LNCaP clone FGC (cell line): ENCODE measurements around the gene SLC66A1.

Experiments
- DNase-seq: peaks from one replicate; pipeline ENCODE4 v3.0.0-alpha.2; 2011; ENCODE audit warnings: low read depth
- H3K4me3 ChIP-seq: 2 replicates; pipeline ENCODE4 v1.5.1; 2011; ENCODE audit warnings: mild to moderate bottlenecking, low read depth, low read length, control low read depth
- TF ChIP-seq, protein P1 (sequence below): IDR thresholded peaks from 2 replicates; pipeline ENCODE4 v1.5.1; 2012; ENCODE audit warnings: mild to moderate bottlenecking; ENCODE audit not compliant: control insufficient read depth, insufficient read depth; ENCODE audit errors: extremely low read depth

The SLC66A1 gene

DNA sequence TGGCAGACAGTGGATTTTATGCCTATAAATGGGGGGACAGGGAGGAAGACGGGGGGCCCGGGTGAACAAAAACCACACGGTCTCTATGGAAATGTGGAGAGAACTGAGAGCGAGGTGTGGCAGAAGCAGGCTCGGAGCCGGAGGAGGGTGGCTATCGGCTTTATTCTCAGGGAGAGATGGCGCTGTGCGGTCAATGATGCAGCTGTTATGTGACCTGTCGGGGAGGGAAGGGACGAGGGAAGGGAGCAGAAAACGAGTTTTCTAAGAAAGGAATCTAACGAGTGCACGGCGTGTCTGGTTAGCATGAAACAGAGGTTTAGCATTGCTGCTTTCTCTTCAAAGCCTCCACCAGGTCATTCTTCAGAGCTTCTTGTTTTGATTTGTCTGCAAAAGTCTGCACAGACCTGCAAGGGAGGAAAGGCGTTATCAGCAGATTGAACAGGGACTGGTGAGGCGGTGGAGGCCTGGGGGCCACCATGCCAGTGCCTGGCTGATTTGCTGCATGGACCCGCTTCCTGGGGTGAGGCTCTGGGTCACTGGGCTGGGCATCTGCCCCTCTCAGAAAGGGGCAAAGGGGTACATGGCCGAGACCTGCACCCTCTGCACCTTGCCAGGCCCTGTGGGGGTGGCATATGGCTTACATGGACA lies 27.2 kb downstream of the SLC66A1 start:
- no peak for DNase-seq
- TF ChIP-seq, protein P1, sequence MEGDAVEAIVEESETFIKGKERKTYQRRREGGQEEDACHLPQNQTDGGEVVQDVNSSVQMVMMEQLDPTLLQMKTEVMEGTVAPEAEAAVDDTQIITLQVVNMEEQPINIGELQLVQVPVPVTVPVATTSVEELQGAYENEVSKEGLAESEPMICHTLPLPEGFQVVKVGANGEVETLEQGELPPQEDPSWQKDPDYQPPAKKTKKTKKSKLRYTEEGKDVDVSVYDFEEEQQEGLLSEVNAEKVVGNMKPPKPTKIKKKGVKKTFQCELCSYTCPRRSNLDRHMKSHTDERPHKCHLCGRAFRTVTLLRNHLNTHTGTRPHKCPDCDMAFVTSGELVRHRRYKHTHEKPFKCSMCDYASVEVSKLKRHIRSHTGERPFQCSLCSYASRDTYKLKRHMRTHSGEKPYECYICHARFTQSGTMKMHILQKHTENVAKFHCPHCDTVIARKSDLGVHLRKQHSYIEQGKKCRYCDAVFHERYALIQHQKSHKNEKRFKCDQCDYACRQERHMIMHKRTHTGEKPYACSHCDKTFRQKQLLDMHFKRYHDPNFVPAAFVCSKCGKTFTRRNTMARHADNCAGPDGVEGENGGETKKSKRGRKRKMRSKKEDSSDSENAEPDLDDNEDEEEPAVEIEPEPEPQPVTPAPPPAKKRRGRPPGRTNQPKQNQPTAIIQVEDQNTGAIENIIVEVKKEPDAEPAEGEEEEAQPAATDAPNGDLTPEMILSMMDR: no peak
- H3K4me3 ChIP-seq: no peak overlapping the region

GRCh38 chr1:19340387-19340937 lies 28.3 kb downstream of the SLC66A1 start:
- DNase-seq: no peak
- H3K4me3 ChIP-seq: no peak overlapping the region
- TF ChIP-seq, protein P1: no peak

- DNase-seq: peak; percentile 11
- TF ChIP-seq, protein P1: peak; percentile 42
- H3K4me3 ChIP-seq: no peak overlapping the region
These were observed 29.3 kb downstream of the SLC66A1 start for GRCh38 chr1:19341201-19342061.

DNA sequence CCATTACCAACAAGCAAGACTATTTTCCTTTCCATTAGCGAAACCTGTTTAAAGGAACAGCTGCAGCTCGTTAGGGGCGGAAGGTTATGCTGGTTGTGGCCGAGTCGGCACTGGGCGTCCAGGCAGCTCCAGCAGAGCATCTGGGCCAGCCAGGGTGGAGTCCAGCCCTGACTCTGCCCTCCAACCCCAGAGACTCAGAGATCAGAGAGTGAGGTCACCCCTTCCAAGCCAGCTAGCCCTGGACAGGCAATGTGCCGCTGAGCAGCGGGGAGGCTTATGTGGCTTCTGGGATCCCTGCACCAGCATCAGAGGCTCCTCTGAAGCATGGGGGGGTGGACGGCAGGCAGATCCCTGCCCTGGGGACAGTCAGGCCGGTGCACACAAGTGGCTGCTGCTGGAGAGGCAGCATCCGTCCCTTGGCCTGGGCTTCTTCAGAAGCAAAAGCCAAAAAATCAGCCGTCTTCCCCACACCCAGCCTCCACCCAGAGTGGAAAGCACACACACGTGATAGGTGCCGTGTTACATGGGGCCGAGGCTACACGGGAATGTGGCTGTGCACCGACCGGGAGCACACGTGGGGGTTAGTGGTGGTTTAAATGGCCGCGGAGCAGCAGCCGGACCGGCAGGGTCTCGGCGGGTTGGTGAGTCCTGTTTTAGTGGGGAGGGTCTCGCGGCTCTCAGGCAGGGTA lies 30.1 kb downstream of the SLC66A1 start:
- no peak for DNase-seq
- no peak overlapping the region for H3K4me3 ChIP-seq
- TF ChIP-seq, protein P1: no peak

- no peak overlapping the region for H3K4me3 ChIP-seq
- no peak for DNase-seq
- TF ChIP-seq, protein P1: no peak
These were observed 30.9 kb downstream of the SLC66A1 start for GRCh38 chr1:19342894-19343616.
